ENCODE measurements around the gene SH3PXD2A.
"Not testable (repeated sequence)": the region's sequence is repeated elsewhere in the genome, so short reads cannot be mapped to it uniquely, and the experiment has no call there.

SH3PXD2A gene

GRCh38 chr10:103763374-103764202 is 91.8 kb downstream of the SH3PXD2A start:
- no peak for DNase-seq

DNA sequence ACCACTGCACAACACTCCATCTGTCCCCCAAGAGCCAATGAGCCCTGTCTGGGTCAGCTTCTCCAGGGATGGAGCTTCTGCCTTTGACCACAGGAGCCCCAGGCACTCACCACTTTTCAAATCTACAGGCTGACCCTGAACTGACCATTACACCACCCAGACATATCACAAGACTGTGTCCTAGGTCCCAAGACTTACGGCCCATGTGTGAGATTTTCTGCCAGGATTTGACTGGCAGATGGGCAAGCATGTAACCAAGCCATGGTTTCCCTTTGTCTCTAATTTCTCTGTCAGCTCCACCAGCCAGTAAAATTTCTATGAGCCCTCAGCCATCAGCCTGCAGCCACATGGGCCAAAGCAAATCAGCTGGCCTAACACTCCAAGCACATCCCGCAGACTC is 92.5 kb downstream of the SH3PXD2A start:
- DNase-seq = no peak

DNA sequence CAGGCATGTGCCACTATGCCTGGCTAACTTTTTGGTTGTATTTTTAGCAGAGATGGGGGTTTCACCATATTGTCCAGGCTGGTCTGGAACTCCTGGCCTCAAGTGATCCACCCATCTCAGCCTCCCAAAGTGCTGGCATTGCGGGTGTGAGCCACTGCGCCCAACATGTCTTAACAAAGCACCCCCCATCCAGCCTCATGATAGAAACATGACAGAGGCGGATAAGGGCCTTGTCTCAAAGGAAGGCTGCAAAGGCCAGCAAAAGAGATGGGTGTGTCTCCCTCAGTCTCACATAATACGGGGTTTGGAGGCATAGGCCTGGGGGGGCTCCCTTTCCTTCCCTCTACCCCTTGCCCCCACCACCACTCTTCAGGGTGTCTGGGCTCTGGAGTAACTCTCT is 93.2 kb downstream of the SH3PXD2A start:
- DNase-seq = no peak

GRCh38 chr10:103761075-103761920 is 94.1 kb downstream of the SH3PXD2A start:
- DNase-seq = no peak

DNA sequence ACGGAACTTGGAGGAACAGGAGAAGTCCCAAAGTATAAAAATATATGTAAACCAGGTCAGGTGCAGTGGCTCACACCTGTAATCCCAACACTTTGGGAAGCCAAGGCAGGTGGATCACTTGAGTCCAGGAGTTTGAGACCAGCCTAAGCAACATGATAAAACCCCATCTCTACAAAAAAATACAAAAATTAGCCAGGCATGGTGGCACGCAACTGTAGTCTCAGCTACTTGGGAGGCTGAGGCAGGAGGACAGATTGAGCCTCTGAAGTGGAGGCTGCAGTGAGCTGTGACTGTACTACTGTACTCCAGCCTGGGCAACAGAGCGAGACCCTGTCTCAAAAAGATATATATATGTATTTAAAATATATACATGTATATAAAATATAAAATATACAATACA is 95.1 kb downstream of the SH3PXD2A start:
- DNase-seq = not testable (repeated sequence)

DNA sequence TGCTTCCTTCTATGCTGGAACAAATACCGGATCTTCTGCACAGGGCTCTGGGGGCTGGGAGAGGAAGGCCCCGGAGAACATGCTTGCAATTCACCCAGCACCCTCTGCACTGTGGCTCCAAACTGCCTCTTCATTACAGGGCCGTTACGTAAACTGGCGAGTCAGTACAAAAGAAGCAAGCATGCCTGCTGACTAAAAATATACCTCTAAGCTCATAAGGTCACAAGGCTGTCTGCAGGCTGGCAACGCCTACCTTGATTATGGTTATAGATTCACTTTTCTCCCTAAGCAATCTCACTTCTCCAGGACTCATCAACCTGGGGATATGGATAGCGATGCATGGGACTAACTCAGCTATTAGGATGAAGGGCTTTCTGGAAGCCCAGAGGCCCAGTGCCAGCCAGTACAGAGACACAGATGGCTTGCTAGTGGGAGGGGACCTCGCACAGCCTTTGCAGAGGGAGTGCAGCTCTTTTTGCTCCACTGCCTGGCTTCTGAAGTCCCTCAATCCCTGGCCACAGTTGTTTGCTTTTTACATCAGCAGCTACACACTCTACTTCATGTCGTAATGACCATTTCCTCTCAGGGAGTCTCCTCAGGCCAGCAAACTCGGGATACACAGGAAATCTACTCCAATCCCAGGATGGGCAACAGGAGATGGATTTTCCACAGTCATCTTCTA is 96.1 kb downstream of the SH3PXD2A start:
- peak; percentile 20 for DNase-seq

DNA sequence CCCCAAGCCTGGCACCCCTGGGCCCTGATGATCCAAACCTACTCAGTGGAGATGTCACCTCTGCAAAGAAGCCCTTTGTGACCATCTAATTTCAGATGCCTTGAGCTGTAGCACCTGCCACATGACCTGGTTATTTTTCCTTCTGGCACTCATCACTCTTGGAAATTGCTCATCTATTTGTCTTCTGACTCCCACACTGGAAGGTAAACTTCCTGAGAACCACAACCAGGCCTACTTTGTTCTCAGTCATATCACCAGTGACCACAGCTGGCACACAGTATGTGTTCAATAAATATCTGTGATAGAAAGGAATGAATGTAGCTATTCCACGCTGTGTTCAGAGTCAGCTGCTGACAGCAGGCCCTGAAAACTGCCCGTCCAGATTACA is 97.1 kb downstream of the SH3PXD2A start:
- no peak for DNase-seq

GRCh38 chr10:103757531-103758293 is 97.7 kb downstream of the SH3PXD2A start:
- DNase-seq = peak; percentile 31

GRCh38 chr10:103756277-103756869 is 99.0 kb downstream of the SH3PXD2A start:
- no peak for DNase-seq

- DNase-seq = peak; percentile 30
Observed at GRCh38 chr10:103752680-103753248, 102.6 kb downstream of the SH3PXD2A start.

GRCh38 chr10:103751667-103752290 is 103.6 kb downstream of the SH3PXD2A start:
- DNase-seq = no peak

DNA sequence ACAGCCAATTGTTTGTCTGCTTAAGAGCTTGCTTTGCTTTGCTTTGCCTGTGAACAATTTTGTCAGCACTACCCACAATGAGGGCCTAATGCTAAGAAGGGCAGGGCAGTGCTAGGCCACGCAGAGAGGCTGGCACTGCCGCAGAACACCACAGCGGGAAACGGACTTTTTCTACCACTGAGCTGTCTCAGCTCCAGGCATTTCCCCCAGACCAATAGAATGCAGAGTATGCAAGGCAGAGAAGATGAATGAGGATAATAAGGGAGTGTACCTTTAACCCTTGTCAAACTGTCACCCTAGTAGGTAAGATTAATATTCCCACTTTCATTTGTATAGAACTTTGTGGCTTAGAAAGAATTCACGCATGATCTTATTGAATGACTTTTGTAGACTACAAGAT is 104.5 kb downstream of the SH3PXD2A start:
- no peak for DNase-seq

DNA sequence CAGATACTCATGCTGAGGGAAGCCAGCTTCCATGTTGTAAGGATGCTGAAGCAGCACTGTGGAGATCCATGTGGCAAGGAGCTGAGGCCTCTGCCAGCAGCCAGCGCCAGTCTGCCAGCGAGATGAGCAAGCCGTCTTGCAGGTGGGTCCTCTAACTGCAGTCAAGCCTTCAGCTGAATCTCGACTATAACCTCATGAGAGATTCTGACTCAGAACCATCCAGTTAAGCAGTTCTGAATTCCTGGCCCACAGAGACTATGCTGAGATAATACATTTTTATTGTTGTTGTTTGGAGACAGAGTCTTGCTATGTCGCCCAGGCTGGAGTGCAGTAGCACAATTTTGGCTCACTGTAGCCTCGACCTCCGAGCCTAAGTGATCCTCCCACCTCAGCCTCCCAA is 105.6 kb downstream of the SH3PXD2A start:
- no peak for DNase-seq

- no peak for DNase-seq
Observed at GRCh38 chr10:103748020-103748419, 107.4 kb downstream of the SH3PXD2A start.

DNA sequence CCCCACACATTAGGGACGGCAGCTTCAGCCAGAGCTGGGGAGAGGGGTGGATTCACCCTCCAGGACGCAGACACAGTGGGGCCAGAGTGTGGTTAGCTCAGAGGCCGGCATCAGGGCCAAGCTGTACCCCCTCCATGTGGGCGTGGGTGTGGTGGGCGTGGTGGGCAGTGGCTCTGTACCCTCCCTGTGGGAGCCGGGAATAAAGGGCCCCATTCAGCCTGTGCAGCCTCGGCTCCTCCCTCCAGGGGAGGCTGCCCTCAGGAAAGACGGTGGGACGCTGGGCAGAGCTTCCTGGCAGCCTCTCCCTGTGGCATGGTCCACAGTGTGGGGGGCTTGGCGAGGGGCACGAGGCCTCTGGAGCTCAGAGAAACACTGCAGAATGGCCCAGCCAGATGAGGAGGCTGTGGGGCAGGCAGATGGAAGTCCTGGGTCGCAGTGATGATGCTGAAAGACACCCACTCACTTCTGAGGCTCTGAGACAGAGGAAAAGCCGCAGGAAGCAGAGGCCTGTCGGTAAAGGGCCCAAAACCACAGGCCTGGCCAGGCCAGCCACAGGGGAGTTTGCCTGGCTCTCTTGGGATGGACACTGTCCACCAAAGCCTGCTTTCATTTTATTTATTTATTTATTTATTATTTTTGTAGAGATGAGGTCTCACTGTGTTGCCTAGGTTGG is 108.0 kb downstream of the SH3PXD2A start:
- DNase-seq = no peak

- no peak for DNase-seq
Observed at GRCh38 chr10:103746598-103746997, 108.8 kb downstream of the SH3PXD2A start.

DNA sequence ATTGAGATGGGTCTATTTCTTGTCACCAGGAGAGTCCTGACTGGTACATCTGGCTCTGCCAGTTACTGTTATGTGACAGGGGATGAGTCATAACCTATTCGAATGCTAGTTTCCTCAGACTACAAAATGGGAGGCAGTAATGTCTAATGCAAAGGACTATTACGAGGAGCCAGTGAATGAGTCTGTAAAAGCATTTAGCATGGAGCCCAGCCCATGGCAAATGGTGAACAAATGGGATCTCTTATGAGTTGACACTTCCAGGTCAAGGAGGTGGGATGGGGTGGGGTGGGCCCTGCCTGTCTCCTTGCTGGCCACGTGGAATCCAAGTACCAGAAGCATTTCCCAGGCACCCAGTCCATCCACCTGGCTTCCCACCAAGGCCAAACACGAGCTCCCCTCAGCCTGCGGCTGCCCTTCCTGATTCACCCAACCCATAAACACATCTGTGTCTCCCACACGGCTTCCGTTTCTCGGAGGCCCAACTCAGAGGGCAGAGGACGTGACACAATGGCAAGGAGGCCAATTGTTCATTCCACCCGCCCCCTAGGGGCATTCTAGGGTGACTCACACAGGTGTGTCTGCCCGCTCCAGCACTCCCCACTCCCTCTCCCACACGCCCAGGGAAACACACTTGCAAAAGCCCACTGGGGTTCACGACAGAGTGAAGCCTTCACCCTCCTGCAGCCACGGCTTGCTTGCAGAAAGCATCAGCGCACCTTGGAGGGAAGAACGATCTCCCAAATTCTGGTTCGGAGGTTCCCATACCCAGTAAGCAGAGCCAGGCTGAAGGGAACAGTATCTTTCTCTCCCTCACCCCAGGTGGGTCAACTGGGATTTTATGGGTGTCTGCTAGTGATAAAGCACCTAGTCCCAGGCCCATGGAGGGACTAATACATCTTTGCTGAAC is 109.8 kb downstream of the SH3PXD2A start:
- peak; percentile 44 for DNase-seq

DNA sequence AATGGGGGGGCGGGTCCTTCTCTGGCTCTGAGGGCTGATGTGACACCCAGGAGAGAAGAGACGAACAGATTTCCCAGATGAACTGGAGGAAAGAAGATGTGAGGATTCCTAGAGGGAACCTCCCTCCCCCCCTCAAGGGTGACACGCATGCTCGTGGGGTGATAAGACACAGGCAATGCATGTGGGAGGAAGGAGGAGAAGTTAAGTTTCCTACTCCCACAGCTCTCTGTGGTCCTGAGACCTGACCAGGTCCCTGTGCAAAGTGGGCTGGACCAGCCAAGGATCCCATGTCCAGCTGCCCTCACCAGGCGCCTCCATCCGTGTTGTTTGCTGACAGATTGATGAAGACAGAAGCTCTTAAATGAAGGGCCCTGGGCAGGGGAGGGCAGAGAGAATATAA is 112.6 kb downstream of the SH3PXD2A start:
- DNase-seq = no peak

DNA sequence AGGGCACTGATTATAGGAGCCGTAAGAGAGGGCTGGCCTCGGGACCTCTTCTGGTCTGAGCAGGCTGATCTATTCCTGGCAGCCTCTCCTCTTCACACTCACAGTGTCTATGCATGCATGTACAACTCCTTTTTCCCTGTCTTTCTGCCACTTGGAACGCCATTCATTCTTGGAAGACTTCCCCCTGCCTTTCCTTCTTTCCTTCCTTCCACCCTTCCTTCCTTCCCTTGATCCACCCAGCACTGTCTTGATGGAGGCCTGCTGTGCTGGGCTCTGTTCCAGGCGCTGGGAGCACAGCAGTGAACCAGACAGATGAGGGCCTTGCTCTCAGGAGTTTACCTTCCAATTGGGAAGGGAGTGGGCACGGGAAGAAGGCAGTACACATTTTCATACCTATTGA is 114.8 kb downstream of the SH3PXD2A start:
- no peak for DNase-seq
